LoVo (cell line): Measurements from ENCODE around the gene SMYD3.
"Not testable (repeated sequence)": the region's sequence is repeated elsewhere in the genome, so short reads cannot be mapped to it uniquely, and the experiment has no call there.

Experiments used
- DNase-seq: peaks from one replicate; pipeline ENCODE4 v3.0.0-alpha.2; 2016; ENCODE audit warnings: low spot score

SMYD3 gene

DNA sequence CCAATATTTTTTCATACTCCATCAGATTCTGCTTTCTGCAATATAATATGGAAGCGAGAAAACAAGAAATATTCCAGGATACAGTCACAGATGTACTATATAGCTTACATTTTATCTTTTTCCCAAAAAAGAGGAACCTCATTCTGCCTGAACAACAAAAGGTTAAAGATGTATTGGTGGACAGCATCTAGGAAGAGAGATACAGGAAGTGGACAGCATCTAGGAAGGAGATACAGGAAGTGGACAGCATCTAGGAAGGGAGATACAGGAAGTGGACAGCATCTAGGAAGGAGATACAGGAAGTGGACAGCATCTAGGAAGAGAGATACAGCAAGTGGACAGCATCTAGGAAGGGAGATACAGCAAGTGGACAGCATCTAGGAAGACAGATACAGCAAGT lies 483.0 kb downstream of the SMYD3 start:
- not testable (repeated sequence) for DNase-seq

DNA sequence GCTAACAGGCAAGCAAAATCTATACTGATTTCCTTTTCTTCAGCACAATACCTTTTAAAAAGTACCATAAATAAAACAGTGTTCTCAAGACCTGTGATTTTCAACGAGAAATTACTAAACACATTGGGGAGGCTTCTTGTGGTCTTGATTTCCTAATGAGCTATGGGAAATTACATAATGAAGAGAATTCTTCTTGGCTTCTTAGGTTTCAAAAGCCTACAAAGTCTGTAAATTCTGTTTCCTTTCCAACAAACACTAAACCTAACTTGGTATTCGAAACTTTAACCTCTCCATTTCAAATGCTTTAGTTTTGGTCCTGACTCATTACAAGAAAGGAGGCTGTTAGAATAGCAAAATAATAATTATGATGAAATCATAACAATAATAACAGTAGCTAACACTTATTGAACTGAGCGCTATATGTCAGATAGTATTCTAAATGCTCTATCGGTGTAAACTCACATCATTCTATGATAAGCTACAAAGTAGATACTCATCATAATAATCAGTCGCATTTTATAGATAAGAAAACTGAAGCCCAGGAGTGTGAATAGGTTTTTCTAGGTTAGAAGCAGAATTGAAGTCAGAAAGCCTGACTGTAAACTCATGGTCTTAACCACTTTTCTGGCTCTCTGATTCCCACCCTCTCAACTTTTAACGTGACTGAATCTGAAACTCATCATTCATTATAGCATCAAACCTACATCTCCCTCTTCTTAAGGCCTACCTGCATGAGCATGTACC lies 486.7 kb downstream of the SMYD3 start:
- DNase-seq: no peak

DNA sequence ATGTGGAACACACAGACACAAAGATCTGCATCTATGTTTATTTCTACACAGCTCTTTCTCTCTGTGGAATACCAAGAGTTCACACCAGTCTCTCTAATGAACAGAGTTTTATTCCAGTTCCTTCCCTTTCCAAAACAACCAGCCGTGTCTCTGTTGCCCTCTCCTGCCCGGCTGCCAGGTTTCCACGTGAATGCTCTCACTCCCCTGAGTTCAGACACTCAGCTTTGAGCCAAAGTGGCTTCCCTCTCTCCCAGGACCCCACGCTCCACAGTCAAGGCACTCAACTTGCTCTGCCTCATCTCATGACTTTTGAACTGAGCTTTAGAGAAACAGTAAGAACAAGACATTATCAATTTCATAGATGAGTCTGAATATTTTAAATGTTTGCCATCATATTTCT lies 488.9 kb downstream of the SMYD3 start:
- no peak for DNase-seq

DNA sequence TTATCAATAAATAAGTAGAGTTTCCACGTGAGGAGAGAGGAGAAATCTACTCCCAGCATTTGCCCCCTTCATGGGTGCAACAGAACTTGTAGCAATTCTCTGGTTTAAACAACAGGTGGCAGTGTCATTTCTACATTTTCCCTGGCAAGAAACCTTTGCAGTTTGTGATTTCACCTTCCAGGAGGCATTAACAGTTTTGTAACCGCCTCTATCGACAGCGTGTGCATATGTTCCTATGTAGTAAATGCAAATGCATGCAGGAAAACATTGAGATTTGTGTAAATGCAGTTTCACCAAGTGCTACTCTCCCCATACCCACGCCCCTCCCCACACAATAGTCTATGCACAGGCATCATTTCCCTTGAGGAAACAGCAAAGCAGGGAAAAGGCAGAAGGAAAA lies 494.7 kb downstream of the SMYD3 start:
- no peak for DNase-seq

DNA sequence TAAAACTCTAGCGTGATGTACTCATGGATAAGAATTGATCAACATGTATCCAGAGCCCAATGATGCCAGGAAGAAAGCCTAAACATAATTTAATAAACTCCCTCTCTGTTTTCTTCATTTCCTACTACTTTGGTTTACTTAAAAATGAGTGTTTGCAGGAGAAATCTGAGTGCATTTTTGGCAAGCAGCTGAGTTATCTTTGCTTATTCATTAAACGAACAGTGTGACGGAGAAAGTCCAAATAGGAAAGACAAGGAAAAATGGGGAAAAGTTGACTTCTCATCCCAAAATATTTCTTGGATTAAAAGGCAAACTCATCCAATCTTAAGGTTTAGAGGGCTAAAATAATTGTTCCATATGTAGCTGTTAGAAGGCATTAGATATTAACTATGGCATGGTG lies 496.7 kb downstream of the SMYD3 start:
- no peak for DNase-seq

DNA sequence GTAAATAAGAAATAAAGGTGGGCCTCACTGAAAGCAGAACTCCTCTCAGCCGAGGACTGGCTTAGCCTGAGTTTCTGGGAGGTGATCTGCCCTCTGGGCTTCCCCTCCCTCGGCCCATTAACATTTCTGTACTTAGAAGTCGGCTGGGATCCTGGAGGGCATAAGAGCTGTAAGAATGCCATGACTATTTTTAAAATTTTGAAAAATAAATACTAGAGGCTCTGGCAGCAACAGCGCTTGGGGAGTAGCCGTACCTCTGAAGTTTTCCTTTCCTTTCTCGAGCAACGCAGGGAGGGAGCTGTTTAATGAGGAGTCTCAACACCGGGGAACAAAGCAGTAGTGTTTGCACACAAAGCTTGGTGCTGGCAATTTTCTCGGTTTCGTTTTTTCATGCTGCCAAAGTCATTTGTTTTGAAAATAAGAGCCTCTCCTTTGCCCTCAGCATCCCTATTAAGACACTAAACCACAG lies 498.7 kb downstream of the SMYD3 start:
- DNase-seq: no peak

DNA sequence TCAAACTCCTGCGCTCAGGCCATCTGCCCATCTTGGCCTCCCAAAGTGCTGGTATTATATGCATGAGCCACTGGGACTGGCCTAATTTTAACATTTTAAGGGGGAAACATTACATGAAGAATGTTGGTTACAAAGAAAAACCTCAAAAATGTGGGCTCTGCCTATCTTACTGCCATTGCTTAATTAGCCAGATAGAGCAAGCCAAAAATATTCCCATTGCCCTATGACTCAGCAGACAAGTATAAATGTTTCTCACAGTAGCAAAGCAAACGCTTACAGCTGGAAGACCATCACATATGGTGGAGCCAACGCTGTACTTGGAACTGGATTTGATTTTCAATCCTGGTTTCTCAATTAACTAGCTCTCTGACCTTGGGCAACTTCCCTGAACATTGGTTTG lies 502.0 kb downstream of the SMYD3 start:
- peak; percentile 57 for DNase-seq

DNA sequence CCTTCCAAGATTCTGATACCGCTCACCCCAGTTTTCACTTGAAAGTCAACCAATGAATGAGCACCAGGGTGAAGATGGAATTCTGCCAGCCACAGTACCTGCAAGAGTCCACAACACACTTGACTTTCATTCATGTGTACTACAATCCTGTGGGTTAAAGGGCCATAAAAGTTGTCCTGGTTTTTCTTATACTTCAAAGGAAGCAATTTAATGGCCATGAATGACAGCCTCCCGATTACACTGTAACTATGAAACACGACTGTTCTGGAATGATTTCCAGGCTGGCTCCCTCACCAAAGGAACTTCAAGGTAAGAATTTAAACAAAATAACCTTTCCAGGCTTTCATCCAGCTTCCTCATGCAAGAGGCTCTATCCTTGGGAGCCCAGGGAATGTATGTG lies 502.8 kb downstream of the SMYD3 start:
- peak; percentile 67 for DNase-seq

DNA sequence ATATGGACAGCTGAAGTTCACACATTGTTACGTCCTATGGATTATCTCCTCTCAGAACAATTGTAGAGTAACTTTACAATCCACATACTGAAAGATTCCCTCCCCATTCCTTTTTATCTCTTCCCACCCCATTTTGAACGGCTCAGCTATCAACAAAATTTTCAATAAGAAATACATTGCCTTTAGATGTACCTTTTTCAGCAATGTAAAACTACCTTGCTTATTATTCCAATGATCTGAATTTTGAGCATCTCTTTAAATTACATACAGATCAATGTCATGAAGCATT lies 503.7 kb downstream of the SMYD3 start:
- DNase-seq: no peak

DNA sequence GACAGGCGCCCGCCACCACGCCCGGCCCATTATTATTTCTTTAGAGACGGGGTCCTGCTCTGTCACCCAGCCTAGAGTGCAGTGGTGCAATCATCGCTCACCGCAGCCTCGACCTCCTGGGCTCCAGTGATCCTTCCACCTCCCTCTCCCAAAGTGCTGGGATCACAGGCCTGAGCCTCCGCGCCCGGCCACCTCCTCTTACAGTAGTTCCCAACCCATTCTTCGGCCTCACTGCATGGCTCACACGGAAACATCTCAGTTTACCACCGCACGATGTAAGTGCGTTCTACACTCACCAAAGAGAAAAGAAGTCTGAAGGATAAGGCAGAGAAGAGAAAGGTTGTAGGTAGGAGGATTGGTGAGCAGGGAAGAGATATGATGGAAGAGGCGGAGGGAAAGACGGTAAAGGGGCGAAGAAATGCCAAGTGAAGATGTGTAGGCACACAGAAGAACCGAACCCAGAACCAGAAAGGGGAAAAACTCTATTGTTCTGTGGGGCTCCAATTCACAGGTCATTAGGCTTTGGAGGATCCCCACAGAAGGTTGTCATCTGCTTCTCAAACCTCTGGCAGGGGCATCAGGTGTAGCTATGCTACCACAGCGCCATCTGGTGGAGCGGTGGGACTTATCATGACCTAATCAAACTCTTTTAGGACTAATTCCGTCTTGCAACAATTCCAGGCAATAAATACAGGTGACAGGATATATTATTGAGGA lies 504.2 kb downstream of the SMYD3 start:
- DNase-seq: peak; percentile 78

DNA sequence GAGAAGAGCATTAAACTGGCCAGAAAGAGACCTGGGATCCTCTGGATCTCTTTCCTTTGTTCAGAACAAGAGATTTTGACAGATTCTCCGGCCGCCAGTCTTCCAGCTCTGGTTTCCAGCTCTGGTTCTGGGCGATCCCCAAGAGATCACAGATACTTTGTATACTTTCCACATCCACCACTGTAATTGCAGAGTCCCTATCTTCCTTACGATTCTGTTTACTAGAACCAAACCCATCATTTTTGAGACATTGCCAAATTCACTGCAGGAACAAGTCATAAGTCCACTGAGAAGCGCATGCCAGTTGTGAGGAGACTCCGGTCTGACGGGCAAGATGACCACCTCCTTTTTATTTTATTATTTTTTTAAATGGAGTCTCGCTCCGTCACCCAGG lies 505.2 kb downstream of the SMYD3 start:
- DNase-seq: peak; percentile 25

DNA sequence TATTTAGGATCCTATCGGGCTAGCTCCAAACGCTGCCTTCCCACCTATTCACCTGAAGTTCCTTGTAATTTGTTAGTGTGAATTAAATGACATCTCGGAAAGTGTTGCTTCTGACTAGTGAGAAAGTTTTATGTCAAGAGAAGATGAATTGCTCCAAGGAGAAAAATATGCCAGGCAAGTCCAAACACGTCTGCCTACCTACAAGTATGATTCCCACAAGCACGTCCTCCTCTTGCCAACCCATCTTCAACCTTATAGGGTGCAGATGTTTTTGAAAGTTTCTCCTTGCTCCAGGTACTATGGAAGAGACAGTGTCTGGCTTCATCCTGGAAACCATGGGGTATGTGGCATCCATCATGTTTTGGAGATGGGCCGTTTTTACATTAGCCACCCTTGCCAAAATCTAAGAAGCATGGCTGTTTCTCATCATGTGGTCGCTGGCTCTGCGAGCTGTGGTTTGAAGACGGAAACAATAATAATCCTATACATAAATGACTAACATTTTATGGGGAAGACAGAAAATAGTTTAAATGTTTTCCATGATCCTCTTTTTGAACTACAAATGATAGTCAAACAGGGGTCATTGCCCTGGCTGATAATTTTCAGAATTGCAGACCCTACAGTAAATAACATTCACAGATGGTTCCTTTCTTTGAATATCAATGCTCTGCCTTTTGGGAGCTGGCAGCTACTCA lies 505.8 kb downstream of the SMYD3 start:
- peak; percentile 20 for DNase-seq

DNA sequence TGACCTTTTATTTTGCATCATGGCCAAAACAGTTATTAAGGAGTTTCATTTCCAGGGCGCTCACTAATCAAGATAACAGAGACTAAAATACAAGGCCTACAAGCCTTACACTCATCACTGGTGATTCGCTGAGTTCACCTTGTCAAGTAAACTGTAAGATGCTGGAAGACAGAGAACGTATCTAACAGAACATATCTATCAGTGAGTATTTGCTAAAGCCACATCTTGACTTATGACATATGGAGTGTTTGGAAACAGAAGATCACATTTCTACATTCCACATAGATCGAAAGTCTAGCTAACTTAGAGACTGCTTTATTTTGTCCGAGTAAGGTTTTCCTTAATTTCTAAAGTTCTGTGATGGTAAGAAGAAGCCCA lies 506.5 kb downstream of the SMYD3 start:
- DNase-seq: no peak

DNA sequence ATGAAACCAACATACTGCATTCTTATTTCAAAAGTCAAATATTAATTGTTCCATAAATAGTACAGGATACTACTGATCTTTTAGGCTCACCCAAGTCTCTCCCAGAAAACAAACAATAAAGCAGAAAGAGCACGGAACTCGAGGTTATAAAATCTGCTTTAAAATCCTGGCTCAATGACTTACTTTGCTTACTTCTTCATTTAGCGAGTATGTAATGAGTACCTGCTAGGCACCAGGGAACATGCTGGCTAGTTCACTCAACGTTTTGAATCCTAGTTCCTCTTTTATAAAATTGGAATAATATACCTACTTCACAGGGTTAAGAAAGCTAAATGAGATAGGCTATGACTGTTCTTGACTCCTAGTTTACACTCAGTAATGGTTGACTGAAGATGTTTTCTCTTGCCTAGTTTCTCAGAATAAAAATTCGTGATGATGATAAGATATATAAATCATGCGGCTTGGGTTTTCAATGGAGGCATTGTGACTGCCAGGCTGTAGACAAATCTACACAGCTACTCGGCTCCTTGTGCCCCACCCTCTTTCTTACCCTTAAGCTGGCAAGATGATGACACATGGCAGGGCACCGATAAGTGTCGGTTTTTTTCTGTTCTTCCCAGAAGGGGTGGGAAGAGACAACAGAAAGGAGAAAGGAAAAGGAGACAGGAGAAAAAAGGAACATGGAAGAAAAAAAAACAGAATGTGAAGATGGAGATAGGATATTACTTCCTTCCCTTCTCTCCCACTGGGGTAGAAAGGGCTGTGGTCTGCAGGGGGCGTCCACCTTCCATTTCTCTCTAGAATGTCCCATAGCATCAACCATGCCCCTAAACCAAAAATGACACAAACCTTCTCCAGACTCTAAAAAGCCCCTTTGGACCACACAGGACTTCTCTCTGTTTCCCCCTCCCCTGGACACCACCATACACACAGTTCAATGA lies 507.1 kb downstream of the SMYD3 start:
- peak; percentile 51 for DNase-seq

DNA sequence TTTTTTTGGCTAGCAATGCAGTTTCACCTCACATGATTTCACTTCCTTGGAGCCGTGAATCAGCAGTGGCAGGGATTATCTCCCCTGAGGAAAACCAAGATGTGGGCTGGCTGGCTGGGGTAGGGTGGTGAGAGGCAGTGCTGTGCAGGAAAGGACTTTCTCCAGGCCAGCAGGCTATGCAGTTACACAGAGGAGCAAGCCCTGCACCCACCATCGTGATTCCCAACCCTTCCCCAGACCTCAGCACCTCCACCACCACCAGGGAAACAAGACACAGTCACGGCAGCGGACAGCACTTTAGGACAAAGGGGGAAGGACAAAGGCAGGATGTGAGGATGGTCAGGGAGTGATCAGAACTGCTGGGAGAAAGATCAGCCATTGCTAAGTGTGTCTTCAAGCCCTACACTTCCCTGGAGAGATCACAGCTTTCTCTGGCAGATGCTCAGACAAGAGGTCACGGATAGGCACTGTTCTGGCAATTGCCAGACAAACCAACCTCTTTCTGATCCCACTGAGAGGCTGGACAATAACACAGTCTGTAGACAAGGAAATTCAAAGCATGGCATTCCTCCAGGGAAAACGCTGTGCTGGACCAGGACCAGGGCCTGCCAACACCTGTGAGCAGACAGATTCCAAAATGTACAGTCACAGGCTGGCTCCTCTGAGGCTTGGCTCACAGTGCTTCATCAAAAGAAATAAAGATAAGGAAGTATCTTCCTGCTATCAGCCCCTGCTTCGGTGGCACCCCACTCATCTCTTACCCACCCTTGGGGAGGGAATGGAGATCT lies 509.4 kb downstream of the SMYD3 start:
- peak; percentile 45 for DNase-seq

DNA sequence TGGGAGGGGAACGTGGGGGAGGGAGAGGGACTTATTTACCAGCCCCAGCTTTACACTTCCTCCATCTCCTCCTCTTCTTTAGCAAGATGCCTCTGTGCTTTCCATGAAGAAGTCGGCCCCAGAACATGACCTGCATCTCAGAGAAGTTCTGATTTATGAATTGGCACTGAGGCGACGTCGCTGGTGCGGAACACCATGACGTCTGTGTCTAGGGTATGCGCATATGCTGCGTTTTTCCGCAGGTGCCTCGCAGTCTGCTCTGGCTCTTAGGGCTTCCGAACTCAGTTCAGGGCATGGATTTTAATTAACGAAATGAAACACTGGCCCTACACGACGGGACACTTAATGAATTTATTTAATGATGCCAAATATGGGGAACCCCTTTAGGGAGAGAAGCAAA lies 510.3 kb downstream of the SMYD3 start:
- DNase-seq: no peak

DNA sequence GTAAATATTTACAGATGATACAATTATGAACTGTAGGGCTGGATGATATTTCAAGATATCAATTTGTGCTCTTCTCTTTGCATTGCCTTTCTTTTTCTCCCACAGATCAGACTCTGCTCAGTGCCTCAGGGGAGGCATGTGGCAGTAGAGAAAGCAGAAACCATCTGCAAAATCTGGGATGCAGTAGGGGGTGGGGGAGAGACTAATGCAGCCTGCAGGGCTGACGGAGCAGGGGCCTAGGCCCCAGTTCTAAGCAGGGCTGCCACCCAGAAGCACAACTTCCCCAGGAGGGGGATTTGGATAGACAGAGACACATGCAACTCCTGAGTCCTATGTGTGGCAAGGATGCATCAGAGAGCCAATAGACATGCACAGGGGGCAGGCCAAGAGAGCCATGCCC lies 511.6 kb downstream of the SMYD3 start:
- DNase-seq: no peak

DNA sequence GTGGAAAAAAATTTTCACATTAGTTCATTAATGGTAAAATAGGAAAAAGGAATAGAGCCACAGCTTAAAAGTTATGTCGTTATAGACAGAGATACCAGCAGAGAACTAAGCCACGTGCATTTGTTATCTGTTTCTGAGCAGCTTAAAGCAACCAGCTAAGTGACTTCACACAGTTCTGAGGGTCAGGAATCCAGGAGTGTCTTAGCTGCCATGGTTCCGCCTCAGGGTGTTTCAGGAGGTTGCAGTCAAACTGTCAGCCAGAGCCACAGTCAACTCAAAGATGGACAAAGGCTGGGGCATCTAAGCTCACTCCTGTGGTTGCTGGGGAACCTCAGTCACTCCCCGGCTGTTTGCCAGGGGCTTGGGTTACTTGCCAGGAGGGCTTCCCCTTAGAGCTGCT lies 515.8 kb downstream of the SMYD3 start:
- no peak for DNase-seq

DNA sequence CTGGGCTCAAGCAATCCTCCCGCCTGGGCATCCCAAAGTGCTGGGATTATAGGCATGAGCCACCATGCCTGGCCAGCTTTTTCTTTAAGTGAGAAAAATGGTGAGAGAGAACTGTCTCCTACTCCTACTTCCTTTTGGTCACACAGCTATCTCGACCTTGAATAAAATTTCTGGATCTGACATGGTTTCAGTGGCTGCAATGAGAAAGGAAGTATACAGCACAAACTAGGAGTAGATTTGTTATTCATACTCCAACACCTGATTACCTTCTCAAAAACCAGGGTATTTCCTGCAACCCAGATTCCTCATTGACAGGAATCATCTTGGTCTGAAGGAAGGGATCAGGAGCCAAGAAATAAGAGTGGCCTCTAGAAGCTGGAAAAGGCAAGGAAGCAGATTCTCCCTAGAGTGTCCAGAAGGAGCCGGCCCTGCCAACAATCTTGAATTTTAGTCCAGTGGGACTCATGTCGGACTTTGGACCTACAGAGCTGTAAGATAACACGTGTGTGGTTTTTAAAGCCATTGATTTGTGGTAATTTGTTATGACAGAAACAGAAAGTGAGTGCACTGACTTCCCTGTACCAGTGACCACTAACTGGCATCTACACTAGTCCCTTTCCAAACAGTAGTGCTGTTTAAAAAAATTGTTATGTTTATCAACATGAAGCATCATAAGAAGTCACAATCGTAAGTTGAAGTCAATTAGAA lies 516.6 kb downstream of the SMYD3 start:
- DNase-seq: peak; percentile 22

DNA sequence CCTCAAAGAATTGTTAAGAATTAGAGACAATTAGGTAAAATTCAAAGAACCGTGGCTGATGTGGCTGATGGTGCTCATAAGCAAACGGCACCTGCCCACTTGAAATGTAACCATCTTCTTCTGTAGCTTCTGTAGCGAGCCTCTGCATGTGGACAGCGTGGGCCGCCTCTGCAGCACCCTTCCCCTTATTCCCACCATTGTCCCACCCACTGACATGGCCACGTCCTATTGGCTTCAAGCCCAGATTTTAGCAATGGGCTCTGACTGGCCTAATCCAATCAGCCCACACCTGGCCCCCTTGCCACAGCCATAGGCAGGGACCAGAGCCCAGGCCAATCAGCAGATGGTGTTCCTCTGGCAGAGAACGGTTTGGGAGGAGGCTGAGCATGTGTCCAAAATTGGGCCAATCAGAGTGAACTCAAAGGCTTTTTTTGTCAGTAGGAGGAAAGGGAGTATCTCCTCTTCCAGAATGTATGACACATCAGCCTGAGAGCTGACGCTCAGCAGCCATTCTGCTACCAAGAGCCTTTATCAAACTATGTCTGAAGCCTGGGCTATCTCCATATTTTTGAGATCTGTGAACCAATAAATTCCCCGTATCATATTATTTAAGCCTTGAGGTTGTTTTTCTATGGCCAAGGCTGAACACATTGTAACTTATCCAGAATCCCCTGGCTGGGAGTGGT lies 518.5 kb downstream of the SMYD3 start:
- no peak for DNase-seq
